ENCODE results near the gene LRRIQ1. TPM values are rescaled to one million over a fixed set of nuclear protein-coding genes. Genes with fewer than 3 reads are reported as not detected.

The LRRIQ1 gene
- total RNA-seq, 1 donor from 2014 or later, result 0.92 TPM

DNA sequence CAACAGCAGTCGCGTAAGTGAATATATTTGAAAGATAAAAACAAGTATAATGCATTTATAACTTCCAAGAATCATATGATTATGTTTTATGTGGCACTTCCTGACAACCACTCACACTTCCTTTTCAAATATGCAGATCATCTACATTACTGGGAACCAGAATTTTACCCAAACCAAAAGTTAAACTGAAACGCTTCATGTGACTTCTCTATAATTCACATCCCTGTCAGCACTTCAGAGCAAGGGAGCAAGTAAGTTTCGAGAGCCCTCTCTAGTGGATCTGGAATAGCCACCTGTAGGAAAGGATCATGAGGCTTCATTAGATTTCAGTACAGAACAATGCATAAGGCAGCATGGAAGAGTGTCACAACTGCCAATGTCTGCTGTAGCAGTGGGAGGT, 230.2 kb downstream of the LRRIQ1 start:
- no peak overlapping the region for H3K4me3 ChIP-seq (ENCODE audit: low read depth, low read length)
- DNase-seq (ENCODE audit: low read depth), result no peak

DNA sequence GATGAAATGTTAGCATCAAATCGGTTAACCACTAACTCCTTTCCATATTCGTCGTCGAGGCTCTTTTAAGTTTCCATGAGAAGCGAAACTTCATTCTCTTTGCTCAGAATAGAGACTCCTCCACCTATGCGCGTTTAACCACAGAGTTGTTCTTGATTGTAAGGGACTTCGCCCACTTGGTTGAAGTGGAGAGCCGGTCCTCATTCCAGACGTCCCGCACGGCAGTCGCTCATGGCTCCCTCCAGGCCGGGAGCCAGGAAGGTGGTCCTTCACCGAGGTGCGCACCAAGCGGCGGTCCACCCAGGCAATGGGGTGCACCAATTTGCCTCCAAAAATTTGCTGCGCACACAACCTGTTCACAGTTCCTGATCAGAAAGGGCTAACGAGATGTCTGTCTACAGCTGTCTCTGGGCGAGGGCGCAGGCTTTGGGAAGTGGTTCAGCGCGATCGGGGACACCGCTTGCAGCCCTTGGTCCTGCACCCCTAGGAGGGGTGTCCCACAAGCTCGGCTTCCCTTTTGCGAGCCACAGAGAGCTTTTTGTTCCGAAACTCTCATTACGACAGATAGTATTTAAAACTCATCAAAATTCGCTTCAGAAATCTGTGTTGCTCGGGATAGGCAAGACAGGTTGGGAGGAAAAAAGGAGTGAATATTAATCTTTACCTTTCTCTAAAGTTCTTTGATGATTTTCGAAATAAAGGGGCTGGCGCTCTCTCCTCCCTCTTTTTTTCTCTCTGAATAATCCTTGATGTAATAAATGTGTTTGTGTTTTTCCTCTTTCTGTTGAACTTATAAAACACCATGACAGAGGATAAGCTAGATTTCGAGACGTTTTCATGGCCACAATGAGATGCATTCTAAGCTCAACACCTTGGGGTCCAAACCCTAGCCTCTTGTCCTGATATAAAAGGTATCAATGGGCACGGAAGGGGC, 237.5 kb downstream of the LRRIQ1 start:
- TF ChIP-seq, protein P1, sequence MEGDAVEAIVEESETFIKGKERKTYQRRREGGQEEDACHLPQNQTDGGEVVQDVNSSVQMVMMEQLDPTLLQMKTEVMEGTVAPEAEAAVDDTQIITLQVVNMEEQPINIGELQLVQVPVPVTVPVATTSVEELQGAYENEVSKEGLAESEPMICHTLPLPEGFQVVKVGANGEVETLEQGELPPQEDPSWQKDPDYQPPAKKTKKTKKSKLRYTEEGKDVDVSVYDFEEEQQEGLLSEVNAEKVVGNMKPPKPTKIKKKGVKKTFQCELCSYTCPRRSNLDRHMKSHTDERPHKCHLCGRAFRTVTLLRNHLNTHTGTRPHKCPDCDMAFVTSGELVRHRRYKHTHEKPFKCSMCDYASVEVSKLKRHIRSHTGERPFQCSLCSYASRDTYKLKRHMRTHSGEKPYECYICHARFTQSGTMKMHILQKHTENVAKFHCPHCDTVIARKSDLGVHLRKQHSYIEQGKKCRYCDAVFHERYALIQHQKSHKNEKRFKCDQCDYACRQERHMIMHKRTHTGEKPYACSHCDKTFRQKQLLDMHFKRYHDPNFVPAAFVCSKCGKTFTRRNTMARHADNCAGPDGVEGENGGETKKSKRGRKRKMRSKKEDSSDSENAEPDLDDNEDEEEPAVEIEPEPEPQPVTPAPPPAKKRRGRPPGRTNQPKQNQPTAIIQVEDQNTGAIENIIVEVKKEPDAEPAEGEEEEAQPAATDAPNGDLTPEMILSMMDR (conservative IDR thresholded peaks at IDR 0.05; ENCODE audit: low read depth, low read length), result no peak
- DNase-seq (ENCODE audit: low read depth), result no peak
- H3K4me3 ChIP-seq (ENCODE audit: low read depth, low read length), result no peak overlapping the region

More for the DNA sequence above, 230.2 kb downstream of the LRRIQ1 start:
- TF ChIP-seq, protein P1 (conservative IDR thresholded peaks at IDR 0.05; ENCODE audit: low read depth, low read length), result no peak

DNA sequence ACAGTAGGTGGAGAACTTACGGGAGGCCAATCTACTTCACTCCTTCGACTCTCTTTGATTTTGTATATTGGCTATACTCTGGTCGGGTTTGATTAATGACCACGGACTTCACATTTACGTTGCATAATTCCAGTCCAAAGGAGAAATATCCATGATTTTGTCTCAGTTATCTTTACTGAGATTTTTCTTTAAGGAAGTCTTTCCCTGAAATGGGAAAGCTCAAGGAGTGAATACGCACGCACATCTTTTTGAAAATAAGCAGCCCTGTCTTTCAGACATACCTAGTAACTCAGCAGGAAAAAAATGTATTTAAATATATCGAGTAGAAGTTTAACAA, 238.1 kb downstream of the LRRIQ1 start:
- no peak for DNase-seq (ENCODE audit: low read depth)
- H3K4me3 ChIP-seq (ENCODE audit: low read depth, low read length), result no peak overlapping the region
- TF ChIP-seq, protein P1 (conservative IDR thresholded peaks at IDR 0.05; ENCODE audit: low read depth, low read length), result no peak

DNA sequence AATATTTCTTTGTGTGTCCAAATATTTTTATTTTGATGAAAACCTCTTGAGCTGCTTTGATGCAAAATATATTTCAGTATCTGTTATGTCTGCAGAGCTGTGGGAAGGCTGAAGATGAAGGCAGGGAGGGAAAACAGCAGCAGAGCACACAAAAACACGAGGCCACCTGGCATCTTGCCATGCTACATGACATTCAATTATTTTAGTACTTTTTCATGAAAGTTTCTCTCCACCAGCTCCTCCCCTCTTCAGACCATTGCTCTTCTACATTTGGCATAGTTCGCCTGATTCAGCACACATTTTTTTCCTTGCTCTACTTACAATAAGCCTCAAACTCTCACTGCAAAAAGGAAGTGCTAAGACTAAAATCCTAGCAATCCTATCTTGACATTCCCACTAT, 239.2 kb downstream of the LRRIQ1 start:
- DNase-seq (ENCODE audit: low read depth), result no peak
- TF ChIP-seq, protein P1 (conservative IDR thresholded peaks at IDR 0.05; ENCODE audit: low read depth, low read length), result no peak
- H3K4me3 ChIP-seq (ENCODE audit: low read depth, low read length), result no peak overlapping the region

DNA sequence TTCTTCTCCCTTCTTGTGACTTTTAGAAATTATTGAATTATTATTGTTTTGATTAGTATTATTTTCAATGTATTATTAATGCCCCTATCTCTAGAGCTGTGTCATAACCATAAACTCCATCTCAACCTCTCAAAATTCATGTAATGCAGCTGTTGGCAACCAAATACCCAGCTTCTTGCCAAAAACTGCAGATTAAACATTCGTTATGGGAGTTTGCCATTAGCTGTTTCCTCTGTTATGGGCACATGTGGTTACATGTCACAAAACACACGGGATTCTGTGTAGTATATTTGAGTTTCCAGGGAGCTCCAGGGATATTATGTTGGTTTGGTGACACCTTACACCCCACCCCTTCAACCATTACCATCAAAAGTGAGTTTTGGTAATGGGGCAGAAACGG, 241.0 kb downstream of the LRRIQ1 start:
- TF ChIP-seq, protein P1 (conservative IDR thresholded peaks at IDR 0.05; ENCODE audit: low read depth, low read length), result no peak

DNA sequence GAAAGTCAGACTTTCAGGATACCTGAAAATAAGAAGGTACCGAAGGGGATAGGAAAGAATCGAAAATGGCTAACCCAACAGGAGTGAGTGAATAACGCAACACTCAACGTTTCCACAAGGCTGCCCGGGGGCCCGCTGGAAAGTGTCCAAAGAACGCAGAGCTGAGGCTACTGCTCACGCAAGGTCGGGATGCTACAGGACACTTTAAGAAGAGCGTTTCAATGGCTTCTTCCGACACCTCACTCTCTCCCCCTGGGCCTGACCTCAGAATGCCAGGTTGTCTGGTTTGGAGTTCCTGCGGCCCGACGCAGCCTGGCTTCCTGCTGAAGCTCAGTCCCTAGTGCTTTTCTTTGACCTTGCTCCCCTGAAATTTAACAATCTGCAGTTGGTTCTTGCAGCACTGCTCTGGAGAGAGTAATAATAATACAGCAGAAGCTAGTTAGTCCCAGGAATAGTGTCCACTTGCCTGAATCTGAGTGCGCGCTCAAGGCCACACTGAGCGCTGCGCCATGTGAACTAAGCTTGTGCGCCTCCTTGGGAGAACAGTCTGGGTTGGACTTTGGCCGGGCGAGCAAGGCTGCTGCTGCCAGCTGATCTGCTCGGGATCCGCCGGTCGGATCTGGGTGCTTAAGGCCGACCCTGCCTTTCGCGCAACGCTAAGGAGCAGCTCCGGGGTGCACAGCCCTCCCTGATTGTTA, 241.9 kb downstream of the LRRIQ1 start:
- DNase-seq (ENCODE audit: low read depth), result no peak
- H3K4me3 ChIP-seq (ENCODE audit: low read depth, low read length), result no peak overlapping the region
- TF ChIP-seq, protein P1 (conservative IDR thresholded peaks at IDR 0.05; ENCODE audit: low read depth, low read length), result no peak

More for the DNA sequence above, 241.0 kb downstream of the LRRIQ1 start:
- no peak overlapping the region for H3K4me3 ChIP-seq (ENCODE audit: low read depth, low read length)
- DNase-seq (ENCODE audit: low read depth), result no peak

Measured in epithelial cell of proximal tubule (primary cell).